Keratinocyte (primary cell): ENCODE results near the gene PRDM7. TPM values are rescaled to one million over a fixed set of nuclear protein-coding genes. Genes with fewer than 3 reads are reported as not detected.

ENCODE experiments used
- DNase-seq: peaks from one replicate; pipeline ENCODE4 v3.0.0-alpha.2; 2011; ENCODE audit warnings: low read depth, missing footprints, low spot score
- FAIRE-seq: peaks from 2 replicates; lab custom pipeline; 2011; peaks lifted over from hg19 to GRCh38; lab: Jason Lieb, UNC
- H2AFZ ChIP-seq: 2 replicates; pipeline ENCODE4 v1.6.0; 2012; ENCODE audit warnings: low read length, control low read depth, inconsistent platforms; ENCODE audit not compliant: control insufficient read depth
- H3K27ac ChIP-seq: 2 replicates; pipeline ENCODE4 v1.5.1; 2011; ENCODE audit warnings: low read length; ENCODE audit not compliant: control insufficient read depth, insufficient read depth
- H3K27me3 ChIP-seq: 3 replicates; pipeline ENCODE4 v1.6.0; 2011; ENCODE audit warnings: low read length; ENCODE audit not compliant: control insufficient read depth, insufficient read depth; ENCODE audit errors: extremely low read depth
- H3K36me3 ChIP-seq, 2 experiments: 2 replicates in 1 of 2; 3 replicates in 1 of 2; pipeline ENCODE4 v1.5.1; 2011; ENCODE audit warnings: low read length in 2 of 2, mild to moderate bottlenecking in 1 of 2; ENCODE audit not compliant: control insufficient read depth in 2 of 2, insufficient read depth in 2 of 2; ENCODE audit errors: extremely low read depth in 1 of 2
- H3K4me1 ChIP-seq: 3 replicates; pipeline ENCODE4 v1.5.1; 2011; ENCODE audit warnings: low read length; ENCODE audit not compliant: control insufficient read depth, insufficient read depth; ENCODE audit errors: extremely low read depth
- H3K4me2 ChIP-seq: 3 replicates; pipeline ENCODE4 v1.6.0; 2011; ENCODE audit warnings: low read depth, low read length; ENCODE audit not compliant: control insufficient read depth, insufficient read depth; ENCODE audit errors: extremely low read depth
- H3K4me3 ChIP-seq, 3 experiments: fragments of 200-600 bp in 1 of 3; sonication (generic) in 1 of 3; 2 replicates in 2 of 3; 3 replicates in 1 of 3; pipeline ENCODE4 v1.5.1; 2011 to 2016; ENCODE audit warnings: low read length in 3 of 3, mild to moderate bottlenecking in 3 of 3, control low read depth in 2 of 3, inconsistent platforms in 1 of 3, low read depth in 1 of 3, mixed read lengths in 1 of 3, mixed run types in 1 of 3, moderate library complexity in 1 of 3; ENCODE audit not compliant: control insufficient read depth in 2 of 3, insufficient read depth in 2 of 3; ENCODE audit errors: extremely low read depth in 1 of 3
- H3K79me2 ChIP-seq: 2 replicates; pipeline ENCODE4 v1.6.0; 2012; ENCODE audit warnings: low read length; ENCODE audit not compliant: control insufficient read depth, insufficient read depth
- H3K9ac ChIP-seq: 3 replicates; pipeline ENCODE4 v1.6.0; 2011; ENCODE audit warnings: low read length; ENCODE audit not compliant: control insufficient read depth, insufficient read depth; ENCODE audit errors: extremely low read depth
- H3K9me1 ChIP-seq: 3 replicates; pipeline ENCODE4 v1.6.0; 2011; ENCODE audit warnings: low read length; ENCODE audit not compliant: control insufficient read depth, insufficient read depth; ENCODE audit errors: extremely low read depth
- H3K9me3 ChIP-seq: 2 replicates; pipeline ENCODE4 v1.5.1; 2012; ENCODE audit warnings: low read depth, low read length; ENCODE audit not compliant: control insufficient read depth
- H4K20me1 ChIP-seq: 3 replicates; pipeline ENCODE4 v1.6.0; 2011; ENCODE audit warnings: low read length; ENCODE audit not compliant: control insufficient read depth, insufficient read depth; ENCODE audit errors: extremely low read depth
- EZH2 ChIP-seq: IDR thresholded peaks from one replicate; pipeline ENCODE4 v1.6.1; 2012; ENCODE audit warnings: inconsistent platforms, mild to moderate bottlenecking, low read length, moderate library complexity
- dilution Hi-C: fragments of 300-500 bp; cut with MboI; formaldehyde crosslinking; loops from one replicate; pipeline ENCODE4 v1.7.0; 2020; ENCODE audit warnings: low sequenced_read_pairs; ENCODE audit not compliant: extremely low pct_ligation_motif_present
- polyA plus RNA-seq, 5 experiments: library from polyadenylated mRNA; depleted of rRNA in 3 of 5; stranded (reverse) in 3 of 5; stranded (forward) in 1 of 5; unstranded in 1 of 5; fragments of >200 nt; gene quantifications; 1 replicate in 1 of 5; 2 replicates in 3 of 5; 3 replicates in 1 of 5; pipeline versions ENCODE4 v1.2.1 to v1.2.3, GENCODE V29; 2011 to 2012; ENCODE audit warnings: missing spikeins in 2 of 5, low read depth in 1 of 5, low replicate concordance in 1 of 5
- TF ChIP-seq, protein P1 (sequence below), 3 experiments: IDR thresholded peaks in 1 of 3; conservative IDR thresholded peaks in 1 of 3; optimal IDR thresholded peaks in 1 of 3; 2 replicates in 2 of 3; 3 replicates in 1 of 3; pipeline versions ENCODE3 to v1.5.1; 2011; ENCODE audit warnings: low read length in 3 of 3, mild to moderate bottlenecking in 3 of 3, moderate library complexity in 2 of 3, control low read depth in 1 of 3, inconsistent platforms in 1 of 3; ENCODE audit not compliant: insufficient read depth in 2 of 3; ENCODE audit errors: extremely low read depth in 1 of 3

The PRDM7 gene
- polyA plus RNA-seq, 1 donor (not counting 4 experiments of a cell fraction or from before 2014, with no cell fraction given): not detected

DNA sequence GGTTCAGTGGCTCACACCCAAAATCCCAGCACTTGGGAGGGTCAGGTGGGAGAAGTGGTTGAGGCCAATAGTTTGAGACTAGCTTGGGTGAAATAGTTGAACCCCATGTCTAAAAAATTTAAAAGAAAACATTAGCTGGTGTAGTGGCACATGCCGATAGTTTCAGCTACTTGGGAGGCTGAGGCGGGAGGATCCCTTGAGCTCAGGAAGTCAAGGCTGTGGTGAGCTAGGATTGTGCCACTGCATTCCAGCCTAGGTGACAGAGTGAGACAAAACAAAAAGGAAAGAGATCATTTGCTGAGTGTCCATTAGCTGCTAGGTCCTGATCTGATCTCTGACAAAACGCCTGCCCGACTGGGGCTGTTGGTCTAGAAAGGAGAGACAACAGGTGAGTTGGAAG, 43.7 kb downstream of the PRDM7 start:
- H3K4me2 ChIP-seq: no peak overlapping the region
- no peak for TF ChIP-seq EZH2
- TF ChIP-seq, protein P1, sequence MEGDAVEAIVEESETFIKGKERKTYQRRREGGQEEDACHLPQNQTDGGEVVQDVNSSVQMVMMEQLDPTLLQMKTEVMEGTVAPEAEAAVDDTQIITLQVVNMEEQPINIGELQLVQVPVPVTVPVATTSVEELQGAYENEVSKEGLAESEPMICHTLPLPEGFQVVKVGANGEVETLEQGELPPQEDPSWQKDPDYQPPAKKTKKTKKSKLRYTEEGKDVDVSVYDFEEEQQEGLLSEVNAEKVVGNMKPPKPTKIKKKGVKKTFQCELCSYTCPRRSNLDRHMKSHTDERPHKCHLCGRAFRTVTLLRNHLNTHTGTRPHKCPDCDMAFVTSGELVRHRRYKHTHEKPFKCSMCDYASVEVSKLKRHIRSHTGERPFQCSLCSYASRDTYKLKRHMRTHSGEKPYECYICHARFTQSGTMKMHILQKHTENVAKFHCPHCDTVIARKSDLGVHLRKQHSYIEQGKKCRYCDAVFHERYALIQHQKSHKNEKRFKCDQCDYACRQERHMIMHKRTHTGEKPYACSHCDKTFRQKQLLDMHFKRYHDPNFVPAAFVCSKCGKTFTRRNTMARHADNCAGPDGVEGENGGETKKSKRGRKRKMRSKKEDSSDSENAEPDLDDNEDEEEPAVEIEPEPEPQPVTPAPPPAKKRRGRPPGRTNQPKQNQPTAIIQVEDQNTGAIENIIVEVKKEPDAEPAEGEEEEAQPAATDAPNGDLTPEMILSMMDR (optimal IDR thresholded peaks at IDR 0.05 in 1 of 3, IDR thresholded peaks at IDR 0.05 in 1 of 3, conservative IDR thresholded peaks at IDR 0.05 in 1 of 3; ENCODE audit: extremely low read depth in 1 of 3, insufficient read depth in 2 of 3, low read length in 3 of 3): no peak
- no peaks in the 10 kb centered on the region for H3K9me1 ChIP-seq
- H3K4me3 ChIP-seq: no peak overlapping the region
- no peak overlapping the region for H3K9ac ChIP-seq
- dilution Hi-C loops: no loop called here
- peaks cover 3% of the 10 kb centered on the region for H4K20me1 ChIP-seq
- H3K36me3 ChIP-seq: peaks cover 30 to 40% of the 10 kb centered on the region in 2 experiments
- DNase-seq: no peak
- no peak overlapping the region for H3K27ac ChIP-seq
- H3K79me2 ChIP-seq: no peaks in the 10 kb centered on the region
- H3K4me1 ChIP-seq: no peaks in the 10 kb centered on the region
- H3K9me3 ChIP-seq: no peaks in the 10 kb centered on the region
- H3K27me3 ChIP-seq: no peaks in the 10 kb centered on the region
- FAIRE-seq: no peak
- H2AFZ ChIP-seq: no peak overlapping the region

DNA sequence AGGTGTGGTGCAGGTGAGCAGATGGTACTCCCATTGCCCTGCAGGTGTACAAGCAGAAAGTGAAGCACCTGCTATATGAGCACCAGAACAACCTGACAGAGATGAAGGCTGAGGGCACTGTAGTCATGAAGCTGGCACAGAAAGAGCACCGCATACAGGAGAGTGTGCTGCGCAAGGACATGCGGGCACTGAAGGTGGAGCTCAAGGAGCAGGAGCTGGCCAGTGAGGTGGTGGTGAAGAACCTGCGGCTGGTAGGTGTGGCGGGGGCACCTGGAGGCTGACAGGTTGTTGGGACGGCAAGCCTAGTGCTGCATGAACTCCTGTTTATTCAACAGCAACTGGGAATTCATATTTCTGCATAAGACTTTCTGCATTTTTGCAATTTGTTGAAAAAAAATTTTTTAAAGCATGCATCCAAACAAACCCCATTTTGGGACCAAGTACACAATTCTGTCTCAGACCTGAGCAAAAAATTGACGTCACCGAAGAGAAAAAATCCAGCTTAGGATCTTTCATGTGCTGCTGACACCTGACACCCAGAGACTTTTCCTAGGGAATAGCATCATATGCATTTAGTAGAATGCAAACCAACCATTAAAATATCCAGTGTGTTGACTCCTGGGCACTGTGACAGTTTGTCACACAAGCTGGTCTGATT, 44.3 kb downstream of the PRDM7 start:
- Histone ChIP-seq H3K27me3 (no peaks in the 10 kb centered on the region), H2AFZ (no peak overlapping the region), H3K9me1 (no peaks in the 10 kb centered on the region), H3K27ac (no peak overlapping the region), H4K20me1 (peaks cover 3% of the 10 kb centered on the region), H3K9me3 (no peaks in the 10 kb centered on the region), H3K4me3 (no peak overlapping the region), H3K9ac (no peak overlapping the region), H3K4me2 (no peak overlapping the region), H3K36me3 (peaks cover 24 to 39% of the 10 kb centered on the region in 2 experiments), H3K4me1 (no peaks in the 10 kb centered on the region), H3K79me2 (no peaks in the 10 kb centered on the region)
- TF ChIP-seq, protein P1 (optimal IDR thresholded peaks at IDR 0.05 in 1 of 3, IDR thresholded peaks at IDR 0.05 in 1 of 3, conservative IDR thresholded peaks at IDR 0.05 in 1 of 3; ENCODE audit: extremely low read depth in 1 of 3, insufficient read depth in 2 of 3, low read length in 3 of 3): no peak
- no peak for TF ChIP-seq EZH2
- DNase-seq (no peak), FAIRE-seq (no peak)
- dilution Hi-C loops: no loop called here
